ENCODE data around the gene USP4. TPM values are rescaled to one million over a fixed set of nuclear protein-coding genes. Genes with fewer than 3 reads are reported as not detected.
A peak's percentile ranks its signal among the peaks of the same experiment; 100 is the strongest.
"Not testable (repeated sequence)": the region's sequence is repeated elsewhere in the genome, so short reads cannot be mapped to it uniquely, and the experiment has no call there.

USP4 gene
- polyA plus RNA-seq, 3 donors from 2014 or later = 52.7 to 84.0 (median 76.1) TPM

- peaks cover 8 to 9% of the 10 kb centered on the region in 2 donors for H3K4me1 Mint-ChIP-seq
- no peak for DNase-seq
- peaks cover 10 to 16% (median 15%) of the 10 kb centered on the region in 3 donors for H3K36me3 Mint-ChIP-seq
- H3K27me3 Mint-ChIP-seq (ENCODE audit: low read depth in 3 of 3) = peaks cover 0 to 3% (median 3%) of the 10 kb centered on the region in 3 donors
- H3K9me3 Mint-ChIP-seq = no peaks in the 10 kb centered on the region
- H3K4me3 Mint-ChIP-seq = no peak overlapping the region
- peak overlapping the region in 4 of 6 donors; percentile 5 to 43 (median 35) for H3K27ac Mint-ChIP-seq
These were observed 22.7 kb upstream of the USP4 start for GRCh38 chr3:49362561-49362960.

GRCh38 chr3:49359623-49360022 is 19.8 kb upstream of the USP4 start:
- Mint-ChIP-seq H3K4me1 (peaks cover 15 to 23% of the 10 kb centered on the region in 2 donors), H3K36me3 (peaks cover 15 to 19% (median 15%) of the 10 kb centered on the region in 3 donors), H3K27ac (peak overlapping the region; percentile 75 to 89 (median 84)), H3K4me3 (peak overlapping the region in 2 of 5 donors; percentile 58 to 87), H3K27me3 (ENCODE audit: low read depth in 3 of 3) (peaks cover 0 to 3% (median 2%) of the 10 kb centered on the region in 3 donors), H3K9me3 (no peaks in the 10 kb centered on the region)
- DNase-seq = no peak

GRCh38 chr3:49358884-49359225 is 19.0 kb upstream of the USP4 start:
- peak overlapping the region; percentile 87 to 97 (median 96) for H3K4me3 Mint-ChIP-seq
- H3K4me1 Mint-ChIP-seq = peaks cover 15 to 23% of the 10 kb centered on the region in 2 donors
- H3K27ac Mint-ChIP-seq = peak overlapping the region; percentile 75 to 89 (median 84)
- peaks cover 15 to 19% (median 15%) of the 10 kb centered on the region in 3 donors for H3K36me3 Mint-ChIP-seq
- peaks cover 0 to 3% (median 2%) of the 10 kb centered on the region in 3 donors for H3K27me3 Mint-ChIP-seq (ENCODE audit: low read depth in 3 of 3)
- H3K9me3 Mint-ChIP-seq = no peaks in the 10 kb centered on the region
- no peak for DNase-seq

GRCh38 chr3:49358217-49358883 is 18.5 kb upstream of the USP4 start, which contains the start of gene GPX1:
TSS of gene GPX1 (minus strand) at chr3:49358353. CDS start at chr3:49358278, 75 bp downstream.
- Mint-ChIP-seq H3K27me3 (ENCODE audit: low read depth in 3 of 3) (peaks cover 0 to 3% (median 2%) of the 10 kb centered on the region in 3 donors), H3K9me3 (no peaks in the 10 kb centered on the region), H3K4me3 (peak within 1 kb of the TSS; percentile 87 to 97 (median 96)), H3K4me1 (peaks cover 15 to 23% of the 10 kb centered on the region in 2 donors), H3K27ac (peak within 1 kb of the TSS; percentile 86 to 93 (median 92)), H3K36me3 (peaks cover 15 to 19% (median 15%) of the 10 kb centered on the region in 3 donors)
- DNase-seq = peak; percentile 77 to 78 (median 78)

GRCh38 chr3:49357443-49358216 is 17.8 kb upstream of the USP4 start:
- H3K4me1 Mint-ChIP-seq = peaks cover 15 to 22% of the 10 kb centered on the region in 2 donors
- peak overlapping the region; percentile 87 to 97 (median 96) for H3K4me3 Mint-ChIP-seq
- not testable (repeated sequence) for H3K27me3 Mint-ChIP-seq (ENCODE audit: low read depth in 3 of 3)

GRCh38 chr3:49357095-49357442 is 17.2 kb upstream of the USP4 start:
- not testable (repeated sequence) for H3K9me3 Mint-ChIP-seq; H3K27me3 Mint-ChIP-seq (ENCODE audit: low read depth in 3 of 3)
- H3K4me3 Mint-ChIP-seq = peak overlapping the region; percentile 87 to 97 (median 96)
- H3K36me3 Mint-ChIP-seq = peaks cover 11 to 14% (median 11%) of the 10 kb centered on the region in 3 donors
- peaks cover 15 to 21% of the 10 kb centered on the region in 2 donors for H3K4me1 Mint-ChIP-seq
- H3K27ac Mint-ChIP-seq = peak overlapping the region; percentile 86 to 93 (median 92)
- peak in 1 of 3 donors; percentile 6 for DNase-seq

More at GRCh38 chr3:49357443-49358216, 17.8 kb upstream of the USP4 start:
- DNase-seq = peak; percentile 14 to 36 (median 15)
- peak overlapping the region; percentile 86 to 93 (median 92) for H3K27ac Mint-ChIP-seq
- H3K9me3 Mint-ChIP-seq = not testable (repeated sequence)
- peaks cover 14 to 18% (median 14%) of the 10 kb centered on the region in 3 donors for H3K36me3 Mint-ChIP-seq

- Mint-ChIP-seq H3K27ac (peak overlapping the region in 1 of 6 donors; percentile 37), H3K4me1 (peaks cover 15 to 18% of the 10 kb centered on the region in 2 donors), H3K27me3 (ENCODE audit: low read depth in 3 of 3) (peaks cover 0 to 2% (median 0%) of the 10 kb centered on the region in 3 donors), H3K9me3 (no peaks in the 10 kb centered on the region), H3K4me3 (no peak overlapping the region), H3K36me3 (peaks cover 5 to 6% (median 5%) of the 10 kb centered on the region in 3 donors)
- no peak for DNase-seq
These were observed 13.1 kb upstream of the USP4 start for GRCh38 chr3:49352890-49353421.

- H3K9me3 Mint-ChIP-seq = no peaks in the 10 kb centered on the region
- H3K27me3 Mint-ChIP-seq (ENCODE audit: low read depth in 3 of 3) = no peaks in the 10 kb centered on the region
- peaks cover 11 to 14% of the 10 kb centered on the region in 2 donors for H3K4me1 Mint-ChIP-seq
- no peak for DNase-seq
- no peak overlapping the region for H3K4me3 Mint-ChIP-seq
- peaks cover 5 to 6% (median 5%) of the 10 kb centered on the region in 3 donors for H3K36me3 Mint-ChIP-seq
- H3K27ac Mint-ChIP-seq = no peak overlapping the region
These were observed 12.4 kb upstream of the USP4 start for GRCh38 chr3:49352281-49352680.

GRCh38 chr3:49351521-49352011 is 11.7 kb upstream of the USP4 start:
- peaks cover 5% of the 10 kb centered on the region in 3 donors for H3K36me3 Mint-ChIP-seq
- H3K4me1 Mint-ChIP-seq = peaks cover 7 to 8% of the 10 kb centered on the region in 2 donors
- H3K9me3 Mint-ChIP-seq = no peaks in the 10 kb centered on the region
- H3K4me3 Mint-ChIP-seq = no peak overlapping the region
- H3K27me3 Mint-ChIP-seq (ENCODE audit: low read depth in 3 of 3) = peaks cover 0 to 2% (median 0%) of the 10 kb centered on the region in 3 donors
- H3K27ac Mint-ChIP-seq = peak overlapping the region in 2 of 6 donors; percentile 9 to 14
- no peak for DNase-seq

GRCh38 chr3:49349348-49350114 is 9.7 kb upstream of the USP4 start:
- no peak overlapping the region for H3K27ac Mint-ChIP-seq
- H3K4me1 Mint-ChIP-seq = no peaks in the 10 kb centered on the region
- no peak overlapping the region for H3K4me3 Mint-ChIP-seq
- H3K9me3 Mint-ChIP-seq = no peaks in the 10 kb centered on the region
- peaks cover 0 to 2% (median 0%) of the 10 kb centered on the region in 3 donors for H3K27me3 Mint-ChIP-seq (ENCODE audit: low read depth in 3 of 3)
- H3K36me3 Mint-ChIP-seq = no peaks in the 10 kb centered on the region
- DNase-seq = no peak

- not testable (repeated sequence) for H3K36me3 Mint-ChIP-seq; DNase-seq; H3K27me3 Mint-ChIP-seq (ENCODE audit: low read depth in 3 of 3); H3K4me3 Mint-ChIP-seq; H3K4me1 Mint-ChIP-seq; H3K27ac Mint-ChIP-seq; H3K9me3 Mint-ChIP-seq
These were observed 8.5 kb upstream of the USP4 start for GRCh38 chr3:49348361-49348760.

- Mint-ChIP-seq H3K27ac (no peak overlapping the region), H3K36me3 (no peaks in the 10 kb centered on the region), H3K9me3 (no peaks in the 10 kb centered on the region), H3K27me3 (ENCODE audit: low read depth in 3 of 3) (peaks cover 0 to 2% (median 0%) of the 10 kb centered on the region in 3 donors), H3K4me1 (peaks cover 3 to 4% of the 10 kb centered on the region in 2 donors), H3K4me3 (no peak overlapping the region)
- DNase-seq = no peak
These were observed 7.0 kb upstream of the USP4 start for GRCh38 chr3:49346797-49347251.

- peaks cover 31 to 34% of the 10 kb centered on the region in 2 donors for H3K4me1 Mint-ChIP-seq
- peaks cover 2 to 4% (median 3%) of the 10 kb centered on the region in 3 donors for H3K27me3 Mint-ChIP-seq (ENCODE audit: low read depth in 3 of 3)
- no peak for DNase-seq
- H3K9me3 Mint-ChIP-seq = no peaks in the 10 kb centered on the region
- no peak overlapping the region for H3K27ac Mint-ChIP-seq
- no peaks in the 10 kb centered on the region for H3K36me3 Mint-ChIP-seq
- H3K4me3 Mint-ChIP-seq = no peak overlapping the region
These were observed 3.3 kb upstream of the USP4 start for GRCh38 chr3:49343163-49343562.
